Measurements from ENCODE around the gene CYSRT1.

CYSRT1 gene

GRCh38 chr9:137179761-137180160, 45.2 kb upstream of the CYSRT1 start:
- H3K4me3 ChIP-seq (ENCODE audit: low read depth, low read length), result no peak overlapping the region
- TF ChIP-seq CTCF (IDR thresholded peaks at IDR 0.05; ENCODE audit: low read depth, low read length, missing control alignments), result no peak
- no peak for DNase-seq (ENCODE audit: low read depth)

- DNase-seq (ENCODE audit: low read depth), result no peak
- no peak overlapping the region for H3K4me3 ChIP-seq (ENCODE audit: low read depth, low read length)
- TF ChIP-seq CTCF (IDR thresholded peaks at IDR 0.05; ENCODE audit: low read depth, low read length, missing control alignments), result no peak
Measured at GRCh38 chr9:137180491-137180890, 44.5 kb upstream of the CYSRT1 start.

- DNase-seq (ENCODE audit: low read depth), result no peak
- TF ChIP-seq CTCF (IDR thresholded peaks at IDR 0.05; ENCODE audit: low read depth, low read length, missing control alignments), result no peak
- H3K4me3 ChIP-seq (ENCODE audit: low read depth, low read length), result no peak overlapping the region
Measured at GRCh38 chr9:137181680-137182079, 43.3 kb upstream of the CYSRT1 start.

- DNase-seq (ENCODE audit: low read depth), result no peak
- no peak overlapping the region for H3K4me3 ChIP-seq (ENCODE audit: low read depth, low read length)
- no peak for TF ChIP-seq CTCF (IDR thresholded peaks at IDR 0.05; ENCODE audit: low read depth, low read length, missing control alignments)
Measured at GRCh38 chr9:137182836-137183235, 42.1 kb upstream of the CYSRT1 start.

GRCh38 chr9:137183980-137184595, 40.9 kb upstream of the CYSRT1 start:
- no peak for DNase-seq (ENCODE audit: low read depth)
- TF ChIP-seq CTCF (IDR thresholded peaks at IDR 0.05; ENCODE audit: low read depth, low read length, missing control alignments), result no peak
- H3K4me3 ChIP-seq (ENCODE audit: low read depth, low read length), result no peak overlapping the region

- no peak for DNase-seq (ENCODE audit: low read depth)
- no peak overlapping the region for H3K4me3 ChIP-seq (ENCODE audit: low read depth, low read length)
- no peak for TF ChIP-seq CTCF (IDR thresholded peaks at IDR 0.05; ENCODE audit: low read depth, low read length, missing control alignments)
Measured at GRCh38 chr9:137184881-137185660, 39.9 kb upstream of the CYSRT1 start.

- DNase-seq (ENCODE audit: low read depth), result no peak
- H3K4me3 ChIP-seq (ENCODE audit: low read depth, low read length), result no peak overlapping the region
Measured at GRCh38 chr9:137185921-137186320, 39.1 kb upstream of the CYSRT1 start.

More at GRCh38 chr9:137185921-137186320, 39.1 kb upstream of the CYSRT1 start:
- no peak for TF ChIP-seq CTCF (IDR thresholded peaks at IDR 0.05; ENCODE audit: low read depth, low read length, missing control alignments)
